HUDEP-2 (cell line): ENCODE data around the gene NKAIN2.
"Not testable (repeated sequence)": the region's sequence is repeated elsewhere in the genome, so short reads cannot be mapped to it uniquely, and the experiment has no call there.

ENCODE experiments used
- DNase-seq, 76 experiments: peaks; one replicate each; lab custom pipeline; 2025; ENCODE audit not compliant: unreplicated experiment in 76 of 76; lab: John Stamatoyannopoulos, UW

NKAIN2 gene

DNA sequence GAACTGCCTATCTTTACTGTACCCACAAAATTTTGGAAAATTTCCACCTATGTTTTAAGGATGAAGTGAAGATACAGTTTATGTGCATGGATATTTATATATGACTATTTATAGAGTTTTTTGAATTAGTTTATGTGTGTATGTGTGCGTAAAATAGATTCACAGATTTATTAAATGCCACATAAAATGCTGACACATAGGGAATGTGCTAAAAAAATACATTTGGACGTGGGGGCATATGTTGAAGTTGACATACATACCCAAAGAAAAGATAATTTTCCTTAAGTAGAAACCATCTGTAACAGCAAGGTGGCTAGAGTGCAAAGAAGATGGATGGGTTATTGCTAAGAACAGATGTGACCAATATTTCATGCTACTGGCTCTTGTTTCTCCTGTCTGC lies 856.5 kb downstream of the NKAIN2 start:
- DNase-seq, result no peak

DNA sequence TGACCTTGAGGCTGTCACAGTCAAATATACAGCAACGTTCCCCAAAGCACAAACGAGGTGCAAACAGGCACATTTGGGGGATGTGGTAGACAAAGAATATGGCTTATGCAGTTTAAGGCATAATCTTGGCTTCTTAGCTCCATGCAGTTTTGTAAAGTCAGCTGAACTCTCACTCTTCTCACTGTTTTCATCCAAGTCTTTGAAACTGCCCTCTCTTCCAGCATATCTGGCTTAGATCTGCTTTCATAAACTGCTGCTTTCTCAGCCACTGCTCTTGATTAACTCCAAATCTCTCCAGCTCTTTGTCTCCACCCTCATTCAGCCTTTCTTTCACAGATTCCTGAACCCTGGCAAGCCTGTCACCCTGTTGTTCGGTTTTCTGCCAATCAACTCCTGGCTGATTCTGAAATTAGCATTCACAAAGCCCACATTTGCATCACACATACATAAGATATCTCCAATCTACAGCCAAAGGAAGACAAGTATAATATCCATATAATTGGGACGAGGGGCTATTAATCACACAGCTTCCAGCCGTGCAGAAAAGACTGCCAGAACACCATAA lies 857.5 kb downstream of the NKAIN2 start:
- no peak for DNase-seq

DNA sequence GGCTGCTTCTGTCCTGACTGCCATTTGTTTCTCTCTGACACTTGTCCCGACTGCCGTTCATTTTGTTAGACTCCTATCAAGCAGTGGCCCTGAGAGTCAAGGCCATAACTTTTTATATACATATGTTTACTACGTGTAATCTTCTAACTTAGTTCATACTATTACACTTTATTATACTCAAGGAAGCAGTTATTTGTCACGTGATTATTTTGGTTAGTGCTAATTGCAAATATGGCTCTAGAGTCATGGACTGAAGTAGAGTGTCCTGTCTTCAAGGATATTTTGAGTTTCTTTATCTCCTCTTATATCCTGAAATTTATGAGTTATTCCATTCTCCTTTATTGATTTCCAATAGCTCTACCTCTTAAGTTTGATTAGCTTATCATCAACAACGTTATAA lies 864.4 kb downstream of the NKAIN2 start:
- DNase-seq, result no peak

DNA sequence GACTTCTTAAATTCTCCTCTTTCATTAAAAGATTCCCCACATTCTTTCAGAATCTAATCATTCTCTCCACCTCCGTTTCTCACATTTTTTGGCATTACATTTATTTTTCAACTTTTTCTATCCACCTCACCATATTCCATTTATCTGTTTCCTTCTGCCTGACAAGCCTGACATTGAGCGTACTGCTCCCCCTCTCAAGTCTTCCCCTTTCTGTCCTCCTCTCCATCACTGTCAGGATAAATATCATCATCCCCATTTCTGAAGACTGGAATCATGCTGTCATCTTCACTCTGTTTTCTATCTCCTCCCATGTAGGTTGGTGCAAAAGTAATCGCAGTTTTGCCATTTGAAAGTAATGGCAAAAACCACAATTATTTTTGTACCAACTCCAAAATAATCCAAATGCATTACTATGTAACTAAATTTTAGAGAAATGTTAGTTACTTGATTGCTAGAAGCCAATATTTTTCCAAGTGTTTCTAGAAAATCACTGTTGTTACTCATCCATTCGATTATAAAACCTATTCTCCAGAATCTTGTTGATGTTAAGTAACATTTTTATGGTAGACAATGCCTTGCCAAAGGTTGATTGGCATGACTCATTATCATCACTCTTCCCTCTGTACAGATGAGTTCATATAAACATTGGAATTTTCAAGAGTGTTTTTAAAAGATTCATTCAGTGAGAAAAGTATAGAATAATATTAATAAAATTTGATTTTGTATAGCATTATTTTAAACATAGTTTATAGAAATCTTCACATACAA lies 866.2 kb downstream of the NKAIN2 start:
- DNase-seq, result no peak

DNA sequence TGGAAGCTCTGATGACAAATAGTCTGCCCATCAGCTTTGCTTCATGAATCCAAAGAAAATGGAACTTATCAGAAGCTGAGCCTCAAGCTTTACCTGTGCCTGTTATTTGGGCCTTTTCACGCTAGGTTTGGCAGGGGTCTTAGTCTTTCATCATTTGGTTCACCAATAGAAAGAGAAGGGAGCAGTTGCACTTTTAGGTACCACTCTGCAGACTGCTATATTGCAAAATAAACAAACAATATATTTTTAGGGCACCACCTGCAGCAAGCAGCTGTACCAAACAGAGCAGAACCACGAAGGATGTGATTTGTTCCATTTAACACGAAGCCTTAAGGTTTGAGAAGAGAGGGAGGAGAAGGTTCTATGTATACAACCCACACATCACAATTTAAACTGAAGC lies 867.1 kb downstream of the NKAIN2 start:
- DNase-seq, result no peak

DNA sequence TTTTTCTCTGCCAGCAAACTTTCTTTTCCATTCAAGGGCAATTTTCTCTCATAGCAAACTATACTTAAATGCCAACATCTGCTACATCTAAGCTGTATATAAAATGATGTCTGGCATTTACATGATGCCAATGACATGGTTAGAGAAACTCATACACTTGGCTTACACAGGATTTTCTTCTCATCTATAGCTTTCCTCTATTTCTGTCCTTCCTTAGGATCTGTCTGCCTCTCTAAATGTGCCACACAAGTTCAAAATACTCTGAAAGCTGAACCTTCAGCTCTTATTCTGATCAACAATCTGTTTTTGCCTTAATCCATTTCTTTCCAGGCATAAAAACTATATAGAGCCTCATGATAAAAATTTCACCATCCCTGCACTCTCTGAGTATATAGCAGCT lies 867.7 kb downstream of the NKAIN2 start:
- DNase-seq, result no peak

DNA sequence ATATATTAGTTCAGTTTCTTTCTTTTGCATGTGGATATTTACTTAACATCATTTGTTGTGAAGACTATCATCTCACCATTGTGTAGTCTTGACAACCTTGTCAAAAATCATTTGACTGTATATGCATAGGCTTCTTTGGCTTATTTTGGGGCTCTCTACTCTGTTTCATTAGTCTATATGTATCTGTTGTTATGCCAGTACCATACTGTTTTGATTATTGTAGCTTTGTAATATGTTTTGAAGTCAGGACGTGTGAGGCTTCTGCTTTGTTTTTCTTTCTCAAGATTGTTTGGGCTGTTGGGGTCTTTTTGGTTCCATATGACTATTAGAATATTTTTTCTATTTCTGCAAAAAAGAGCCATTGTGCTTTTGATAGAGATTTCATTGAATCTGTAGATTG lies 870.4 kb downstream of the NKAIN2 start:
- DNase-seq, result no peak

DNA sequence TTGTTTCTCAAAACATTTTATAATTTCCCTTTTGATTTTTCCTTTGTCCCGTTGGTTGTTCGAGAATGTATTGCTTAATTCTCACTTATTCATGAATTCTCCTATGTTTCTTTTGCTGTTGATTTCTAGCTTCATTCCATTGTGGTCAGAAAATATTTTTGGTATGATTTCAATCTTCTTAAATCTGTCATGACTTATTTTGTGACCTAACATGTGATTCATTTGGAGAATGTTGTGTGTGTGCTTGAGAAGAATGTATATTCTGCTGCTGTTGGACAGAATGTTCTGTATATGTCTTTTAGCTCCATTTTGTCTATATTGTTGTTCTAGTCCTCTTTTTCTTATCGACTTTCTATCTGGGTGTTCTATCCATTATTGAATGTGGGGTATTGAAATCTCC lies 872.4 kb downstream of the NKAIN2 start:
- DNase-seq, result no peak

DNA sequence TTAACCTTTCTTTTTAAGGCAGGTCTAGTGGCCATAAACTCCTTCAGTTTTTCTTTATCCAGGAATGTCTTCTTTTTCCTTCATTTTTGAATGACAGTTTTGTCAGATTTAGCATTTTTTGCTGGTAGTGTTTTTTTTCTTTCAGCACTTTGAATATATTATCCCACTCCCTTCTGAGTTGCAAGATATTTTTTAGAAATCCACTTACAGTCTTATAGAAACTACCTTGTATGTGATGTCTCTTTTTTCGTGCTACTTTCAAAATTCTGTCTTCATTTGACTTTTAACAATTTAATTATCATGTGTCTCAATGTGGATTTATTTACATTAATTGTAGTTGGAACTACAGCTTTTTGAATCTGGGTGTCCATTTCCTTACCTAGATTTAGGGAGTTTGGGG lies 874.2 kb downstream of the NKAIN2 start:
- DNase-seq, result no peak

DNA sequence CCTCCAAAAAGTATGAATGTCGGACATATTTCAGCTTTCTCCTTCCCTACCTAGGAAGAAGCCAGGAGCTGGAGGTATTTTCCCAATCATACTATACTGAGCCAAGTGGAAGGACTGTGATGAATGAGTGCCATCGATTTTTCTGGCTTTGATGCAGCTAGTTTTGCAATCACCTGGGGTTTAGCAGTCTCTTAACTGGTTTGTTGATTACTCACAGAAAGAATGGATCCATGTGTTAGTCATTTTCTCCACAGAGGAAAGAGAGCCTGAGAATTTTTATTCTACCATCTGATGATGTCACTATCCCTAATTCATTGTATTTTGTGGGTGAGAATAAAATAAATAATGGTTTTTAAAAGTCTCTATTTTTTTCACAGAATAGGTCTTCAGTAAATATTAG lies 875.7 kb downstream of the NKAIN2 start:
- DNase-seq, result no peak

DNA sequence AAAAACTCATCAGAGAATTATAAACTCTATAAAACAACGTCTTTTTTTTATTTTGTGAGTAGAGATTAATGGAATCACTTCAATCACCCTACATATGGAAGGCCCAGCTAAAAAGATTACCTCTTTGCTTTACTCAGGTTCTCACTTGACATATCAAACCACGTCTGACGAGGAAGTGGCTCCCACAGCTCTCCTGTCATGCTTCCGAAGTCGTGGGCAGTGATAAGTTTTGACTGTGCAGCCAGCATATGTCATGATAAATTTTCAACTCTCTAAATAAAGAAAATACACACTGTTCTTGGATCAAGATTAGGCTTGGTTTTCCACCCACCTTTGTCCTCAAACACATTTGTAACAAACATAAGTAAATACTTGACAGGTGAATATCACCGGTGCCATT lies 879.1 kb downstream of the NKAIN2 start:
- DNase-seq, result no peak

DNA sequence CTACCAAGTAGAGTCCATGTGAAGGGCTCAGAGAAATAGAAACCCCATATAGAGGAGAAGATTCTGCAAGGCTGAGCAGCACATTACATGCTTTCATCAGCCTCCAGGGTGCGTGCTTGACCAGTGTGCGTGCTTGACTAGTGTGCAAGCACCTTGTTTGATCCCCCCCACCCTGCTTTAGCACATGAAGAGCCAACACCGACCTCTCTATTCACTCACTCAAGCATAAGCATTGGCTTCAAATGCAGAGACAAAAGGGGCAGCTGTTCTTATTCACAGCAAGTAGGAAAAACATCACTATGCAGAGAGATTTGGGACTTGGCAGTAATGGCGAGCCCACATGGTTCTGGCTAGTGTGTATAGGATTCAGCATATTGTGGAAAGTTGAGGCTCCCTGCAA lies 879.8 kb downstream of the NKAIN2 start:
- no peak for DNase-seq

DNA sequence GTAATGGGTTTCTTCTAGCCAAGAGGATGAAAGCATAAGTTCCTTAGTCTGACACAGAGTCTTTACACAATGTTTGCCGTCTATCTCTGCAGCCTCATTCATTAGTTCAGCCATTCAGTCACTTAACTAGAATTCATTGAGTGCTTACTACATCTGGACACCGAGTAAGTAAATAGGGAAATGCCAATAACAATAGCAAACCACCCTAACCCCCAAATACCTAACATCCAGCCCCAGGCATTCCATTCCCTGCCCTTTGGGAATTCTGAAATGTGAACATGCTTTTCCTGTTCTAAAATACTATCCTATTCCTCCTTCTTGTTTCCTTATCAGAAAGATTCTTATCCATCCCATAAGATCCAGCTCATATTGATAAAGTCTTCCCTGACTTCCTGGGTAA lies 881.0 kb downstream of the NKAIN2 start:
- no peak for DNase-seq

DNA sequence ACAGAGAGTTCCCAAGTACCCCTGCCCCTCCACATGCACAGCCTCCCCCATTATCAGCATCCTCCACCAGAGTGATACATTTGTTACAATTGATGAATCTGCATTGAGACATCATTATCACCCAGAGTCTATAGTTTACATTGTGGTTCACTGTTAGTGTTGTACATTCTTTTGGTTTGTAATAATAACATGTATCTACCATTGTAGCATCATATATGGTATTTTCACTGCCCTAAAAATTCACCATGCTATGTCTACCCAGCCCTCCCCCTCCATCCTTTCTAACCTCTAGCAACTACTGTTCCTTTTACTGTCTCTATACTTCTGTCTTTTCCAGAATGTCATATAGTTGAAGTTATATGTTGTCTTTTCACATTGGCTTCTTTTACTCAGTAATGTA lies 884.7 kb downstream of the NKAIN2 start:
- DNase-seq, result no peak

DNA sequence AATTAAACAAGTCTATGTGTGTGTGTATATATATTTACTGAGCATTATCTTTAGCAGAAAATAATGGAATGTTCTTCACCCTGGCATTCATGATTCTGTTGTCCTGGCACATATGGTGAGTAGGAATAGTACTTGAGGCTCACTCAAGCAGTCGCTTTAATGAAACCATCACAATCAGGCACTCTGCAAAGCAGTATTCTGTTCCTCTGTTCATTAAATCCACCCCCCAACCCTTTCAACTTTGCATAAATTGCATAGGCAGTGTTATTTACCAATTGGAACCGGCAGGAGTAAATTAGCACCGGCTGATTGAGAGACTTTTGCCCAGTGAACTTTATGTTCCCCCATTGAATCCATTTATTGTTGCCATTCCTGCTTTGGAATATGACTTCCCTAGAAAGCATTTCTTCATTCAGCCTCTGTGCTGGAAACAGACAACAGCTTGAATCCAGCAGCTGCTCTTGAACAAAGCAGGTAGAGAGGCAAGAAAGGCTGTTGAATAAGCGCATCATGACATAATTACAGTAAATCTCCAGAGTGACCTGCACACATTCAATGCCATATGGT lies 890.6 kb downstream of the NKAIN2 start:
- no peak for DNase-seq

DNA sequence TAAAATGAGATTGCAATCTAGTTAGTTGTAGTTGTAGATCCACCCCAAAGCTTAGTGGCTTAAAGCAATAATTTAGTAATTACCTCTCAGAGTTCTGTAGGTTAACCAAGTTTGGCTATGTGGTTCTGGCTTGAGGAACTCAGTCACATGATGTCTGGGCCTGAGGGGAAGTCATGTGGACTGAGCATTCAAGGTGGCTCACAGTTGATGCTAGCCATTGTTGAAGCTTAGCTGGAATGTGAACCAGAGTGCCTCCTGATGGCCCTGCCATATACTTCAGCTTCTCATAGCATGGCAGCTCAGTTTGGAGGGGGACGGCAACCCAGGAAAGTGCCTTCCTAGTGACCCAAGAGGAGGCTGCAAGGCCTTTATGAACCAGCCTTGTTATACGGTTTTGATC lies 895.4 kb downstream of the NKAIN2 start:
- DNase-seq, result no peak

DNA sequence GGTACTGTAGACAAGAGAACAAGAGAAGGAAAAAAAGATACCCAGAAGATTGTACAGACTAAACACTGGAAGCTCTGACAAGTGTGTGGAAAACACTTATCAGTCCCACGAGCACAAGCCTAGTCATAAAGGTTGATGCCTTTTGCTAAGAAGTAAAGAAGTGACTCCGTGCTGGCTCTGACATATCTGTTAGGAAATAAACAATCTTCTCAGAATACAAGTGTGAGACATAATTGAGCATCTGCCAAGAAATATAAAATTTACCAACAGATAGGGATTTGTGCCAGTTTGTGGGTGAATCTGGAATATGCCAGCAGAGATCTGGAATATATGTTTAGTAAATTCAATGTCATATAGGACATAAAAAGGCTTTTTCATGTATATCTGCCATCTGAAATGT lies 899.9 kb downstream of the NKAIN2 start:
- no peak for DNase-seq

DNA sequence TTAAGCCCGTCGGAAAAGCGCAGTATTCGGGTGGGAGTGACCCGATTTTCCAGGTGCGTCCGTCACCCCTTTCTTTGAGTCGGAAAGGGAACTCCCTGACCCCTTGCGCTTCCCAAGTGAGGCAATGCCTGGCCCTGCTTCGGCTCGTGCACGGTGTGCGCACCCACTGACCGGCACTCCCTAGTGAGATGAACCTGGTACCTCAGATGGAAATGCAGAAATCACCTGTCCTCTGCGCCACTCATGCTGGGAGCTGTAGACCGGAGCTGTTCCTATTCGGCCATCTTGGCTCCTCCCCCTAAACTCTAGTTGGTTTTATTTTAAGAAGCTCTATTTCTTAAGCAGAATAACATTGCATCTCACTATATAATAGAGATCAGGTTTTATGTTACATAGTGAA lies 908.9 kb downstream of the NKAIN2 start:
- not testable (repeated sequence) for DNase-seq

DNA sequence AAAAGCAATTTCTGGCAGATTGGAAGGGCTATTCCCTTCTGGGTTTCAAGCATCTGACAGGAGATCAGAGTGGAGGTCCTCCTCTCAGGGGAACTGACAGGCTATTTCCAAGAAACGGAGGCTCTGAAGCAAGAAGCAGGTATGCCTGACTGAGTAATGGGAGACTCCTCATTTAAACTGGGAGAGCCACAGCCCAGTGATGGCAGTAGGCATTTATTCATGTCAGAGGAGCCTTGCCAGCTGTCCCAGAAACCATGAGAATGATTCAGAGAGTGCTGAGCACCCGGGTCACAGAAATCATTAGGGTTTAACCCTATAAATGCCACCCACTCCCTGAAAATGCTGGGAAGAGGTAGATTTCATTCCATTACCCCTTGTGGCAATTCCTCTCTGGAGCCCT lies 911.1 kb downstream of the NKAIN2 start:
- no peak for DNase-seq

DNA sequence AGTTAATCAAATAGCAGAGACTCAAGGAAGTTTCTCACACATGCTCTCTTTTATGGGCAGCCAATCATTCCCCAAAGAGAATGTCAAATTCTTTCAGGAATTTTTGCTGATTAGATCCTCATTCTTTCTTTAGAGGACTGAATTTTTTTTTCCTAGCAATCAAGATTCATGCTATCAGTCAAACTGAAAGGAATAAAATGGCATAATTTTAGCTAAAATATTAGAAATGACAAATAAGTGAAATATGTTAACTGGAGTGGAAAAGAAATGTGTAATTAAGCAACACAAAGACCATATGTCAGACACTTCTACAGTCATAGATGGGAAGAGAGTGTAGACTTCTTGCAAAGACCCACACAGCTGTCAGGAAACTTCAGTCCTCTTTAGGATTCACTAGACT lies 916.2 kb downstream of the NKAIN2 start:
- DNase-seq, result no peak

DNA sequence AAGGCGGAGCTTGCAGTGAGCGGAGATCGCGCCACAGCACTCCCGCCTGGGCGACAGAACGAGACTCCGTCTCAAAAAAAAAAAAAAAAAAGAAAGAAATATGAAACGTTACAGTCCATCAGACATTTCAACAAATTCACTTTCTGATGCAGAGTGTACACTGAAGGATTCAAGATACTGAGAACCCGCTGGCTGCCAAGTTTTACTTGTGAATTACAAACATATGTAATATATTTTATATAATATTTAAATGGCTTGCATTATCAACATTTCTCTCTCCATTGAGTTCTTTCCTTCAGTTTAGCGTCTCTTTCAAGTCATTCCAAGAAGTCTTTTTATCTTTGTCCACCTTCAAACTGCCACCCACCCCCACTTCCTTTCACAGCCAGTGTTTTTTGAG lies 917.7 kb downstream of the NKAIN2 start:
- DNase-seq, result no peak

DNA sequence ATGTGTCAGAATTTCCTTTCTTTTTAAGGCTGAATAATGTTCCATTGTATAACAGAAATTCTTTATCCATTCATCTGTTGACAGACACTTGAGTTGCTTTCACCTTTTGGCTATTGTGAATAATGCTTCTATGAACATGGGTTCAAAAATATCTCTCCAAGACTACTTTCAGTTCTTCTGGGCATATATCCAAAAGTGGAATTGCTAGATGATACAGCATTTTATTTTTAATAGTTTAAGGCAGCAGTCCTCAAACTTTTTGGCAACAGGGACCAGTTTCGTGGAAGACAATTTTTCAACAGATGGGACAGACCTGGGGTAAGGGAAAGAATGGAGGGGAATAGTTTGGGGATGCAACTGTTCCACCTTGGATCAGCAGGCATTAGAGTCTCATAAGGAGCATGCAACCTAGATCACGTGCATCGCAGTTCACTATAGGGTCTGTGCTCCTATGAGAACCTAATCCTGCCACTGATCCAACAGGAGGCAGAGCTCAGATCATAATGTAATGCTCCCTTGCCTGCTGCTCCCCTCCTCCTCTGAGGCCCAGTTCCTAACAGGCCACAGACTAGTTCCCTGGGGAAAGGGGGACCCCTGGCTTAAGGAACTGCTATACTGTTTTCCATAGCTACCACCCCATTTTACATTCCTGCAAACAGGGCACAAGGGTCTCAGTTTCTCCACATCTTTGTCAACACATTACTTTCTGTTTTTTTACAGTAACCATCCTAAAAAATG lies 918.6 kb downstream of the NKAIN2 start:
- no peak for DNase-seq
